HepG2 (cell line): ENCODE measurements around the gene ABCC10. TPM values are rescaled to one million over a fixed set of nuclear protein-coding genes. Genes with fewer than 3 reads are reported as not detected.

Experiments used
- ATAC-seq: fragments of 200-7000 bp; cut with Tn5 transposase; 3 replicates; pipeline ENCODE4 v1.9.1; 2020; ENCODE audit warnings: mild to moderate bottlenecking, moderate library complexity
- BruUV-seq: library from RNA; stranded (reverse); fragments of 400-500 nt; replicated peaks from 2 replicates; lab custom pipeline; 2021; lab: Mats Ljungman, UMichigan
- CTCF ChIA-PET: fragments of 300-600 bp; formaldehyde crosslinking; extraction: SDS; loops from one replicate; lab custom pipeline; 2021; ENCODE audit warnings: low total read pairs, inconsistent platforms, low intra/inter-chr PET ratio; lab: Yijun Ruan, JAX
- POLR2A ChIA-PET: fragments of 350-600 bp; sonication (Branson Sonifier 250); formaldehyde crosslinking; loops from one replicate; lab custom pipeline; 2020; ENCODE audit warnings: antibody characterized with exemption, inconsistent platforms; lab: Yijun Ruan, JAX
- DNase-seq: peaks from one replicate; pipeline ENCODE4 v3.0.0-alpha.2; 2015; ENCODE audit warnings: low spot score
- FAIRE-seq: peaks from 3 replicates; lab custom pipeline; 2011; peaks lifted over from hg19 to GRCh38; lab: Jason Lieb, UNC
- H2AFZ ChIP-seq: one replicate; pipeline ENCODE4 v1.6.1; 2011; ENCODE audit warnings: low read length, inconsistent platforms
- H3K27ac ChIP-seq: fragments of 300-600 bp; 3 replicates; pipeline ENCODE4 v1.8.0; 2011; ENCODE audit warnings: mixed run types, mild to moderate bottlenecking, mixed read lengths, low read length, inconsistent platforms; ENCODE audit not compliant: insufficient read depth; ENCODE audit errors: extremely low read length
- H3K27me3 ChIP-seq, 2 experiments: fragments of 200-600 bp in 1 of 2; 2 replicates in 1 of 2; 3 replicates in 1 of 2; pipeline versions ENCODE4 v1.6.0 to v1.8.0; 2011; ENCODE audit warnings: low read length in 2 of 2, mild to moderate bottlenecking in 2 of 2, moderate library complexity in 2 of 2, inconsistent platforms in 1 of 2; ENCODE audit not compliant: insufficient read depth in 2 of 2, control insufficient read depth in 1 of 2
- H3K36me3 ChIP-seq, 2 experiments: fragments of 200-600 bp in 1 of 2; replicated peaks in 1 of 2; 2 replicates in 1 of 2; 3 replicates in 1 of 2; pipeline versions ENCODE4 v1.5.1 to v1.8.0; 2011; ENCODE audit warnings: low read length in 2 of 2, inconsistent platforms in 1 of 2; ENCODE audit not compliant: insufficient read depth in 2 of 2, control insufficient read depth in 1 of 2
- H3K4me1 ChIP-seq: 2 replicates; pipeline ENCODE4 v1.5.1; 2012; ENCODE audit warnings: low read length, inconsistent platforms; ENCODE audit not compliant: insufficient read depth
- H3K4me2 ChIP-seq: 2 replicates; pipeline ENCODE4 v1.6.0; 2011; ENCODE audit warnings: low read depth, low read length, inconsistent platforms
- H3K4me3 ChIP-seq, 3 experiments: fragments of 200-600 bp in 1 of 3; sonication (generic), shearing (Covaris generic) in 1 of 3; replicated peaks in 1 of 3; 2 replicates each; pipeline ENCODE4 v1.5.1; 2011 to 2016; ENCODE audit warnings: low read length in 3 of 3, inconsistent platforms in 2 of 3, low read depth in 2 of 3, mild to moderate bottlenecking in 2 of 3, control low read depth in 1 of 3, mixed read lengths in 1 of 3; ENCODE audit not compliant: insufficient read depth in 1 of 3
- H3K79me2 ChIP-seq: one replicate; pipeline ENCODE4 v1.6.1; 2011; ENCODE audit warnings: low read length, inconsistent platforms; ENCODE audit not compliant: insufficient read depth
- H3K9ac ChIP-seq: 2 replicates; pipeline ENCODE4 v1.6.0; 2011; ENCODE audit warnings: mild to moderate bottlenecking, low read depth, low read length, inconsistent platforms; ENCODE audit not compliant: insufficient read depth
- H3K9me3 ChIP-seq: 2 replicates; pipeline ENCODE4 v1.5.1; 2012; ENCODE audit warnings: mild to moderate bottlenecking, low read length
- H4K20me1 ChIP-seq: 2 replicates; pipeline ENCODE4 v1.6.0; 2011; ENCODE audit warnings: inconsistent platforms, mild to moderate bottlenecking, low read length, moderate library complexity; ENCODE audit not compliant: insufficient read depth
- BHLHE40 ChIP-seq: IDR thresholded peaks from 2 replicates; pipeline ENCODE4 v1.6.1; 2011; ENCODE audit warnings: low read length, improper control_type of control experiment
- CTCF ChIP-seq: sonication (generic); formaldehyde crosslinking; IDR thresholded peaks from 2 replicates; pipeline ENCODE4 v1.5.0; 2020; ENCODE audit warnings: mild to moderate bottlenecking, missing genetic modification reagents, moderate library complexity
- KDM2A ChIP-seq: sonication (generic); formaldehyde crosslinking; IDR thresholded peaks from 2 replicates; pipeline ENCODE4 v1.4.0; 2020; ENCODE audit warnings: low read depth, missing genetic modification reagents, borderline replicate concordance
- STAG1 ChIP-seq: sonication (generic); formaldehyde crosslinking; IDR thresholded peaks from 2 replicates; pipeline ENCODE4 v1.4.0; 2020; ENCODE audit warnings: missing genetic modification reagents
- ZFP41 ChIP-seq: sonication (generic); formaldehyde crosslinking; IDR thresholded peaks from 2 replicates; pipeline ENCODE4 v1.4.0; 2020; ENCODE audit warnings: mild to moderate bottlenecking, missing genetic modification reagents, borderline replicate concordance
- ZNF362 ChIP-seq: sonication (generic); formaldehyde crosslinking; IDR thresholded peaks from 2 replicates; pipeline ENCODE4 v1.4.0; 2020; ENCODE audit warnings: missing genetic modification reagents, mild to moderate bottlenecking, borderline replicate concordance
- WGBS: methylation state at CpG from one replicate; pipeline ENCODE4 v1.1.6; 2017; ENCODE audit warnings: low lambda C conversion rate; 5-methylcytosine and 5-hydroxymethylcytosine counted together
- in situ Hi-C: cut with HindIII; loops from 2 replicates; pipeline ENCODE4 v1.10.0; 2017; ENCODE audit warnings: low pct_unique_long_range_greater_than_20kb; ENCODE audit not compliant: extremely low pct_ligation_motif_present
- intact Hi-C: fragments of 100-400 bp; cut with micrococcal nuclease; formaldehyde crosslinking; loops from one replicate; pipeline ENCODE4 v1.10.0; 2022; ENCODE audit not compliant: unreplicated experiment
- polyA plus RNA-seq, 8 experiments: library from polyadenylated mRNA; depleted of rRNA in 3 of 8; stranded (reverse) in 7 of 8; unstranded in 1 of 8; fragments of >200 nt; fragmentation: Illumina TruSeq in 4 of 8; extraction: Trizol in 4 of 8; gene quantifications; 2 replicates each; pipeline versions ENCODE4 v1.2.1 to v1.2.3, GENCODE V29; 2011 to 2016; ENCODE audit warnings: low read depth in 4 of 8, missing spikeins in 1 of 8, mixed read lengths in 1 of 8; ENCODE audit not compliant: insufficient read depth in 1 of 8
- total RNA-seq, 5 experiments: library from RNA; depleted of rRNA; stranded (reverse); fragments of >200 nt; fragmentation: Illumina TruSeq; extraction: Trizol; gene quantifications; 2 replicates each; pipeline ENCODE4 v1.2.3, GENCODE V29; 2016; ENCODE audit warnings: low read depth in 1 of 5
- TF ChIP-seq, protein P1 (sequence below): sonication (generic); formaldehyde crosslinking; IDR thresholded peaks from 2 replicates; pipeline ENCODE4 v1.4.0; 2020; ENCODE audit warnings: missing genetic modification reagents, mild to moderate bottlenecking, borderline replicate concordance

The ABCC10 gene
- total and polyA plus RNA-seq, 2 of the 13 experiments (the other 11 are each of a cell fraction or from before 2014, with no cell fraction given): 16.0 to 24.3 TPM

DNA sequence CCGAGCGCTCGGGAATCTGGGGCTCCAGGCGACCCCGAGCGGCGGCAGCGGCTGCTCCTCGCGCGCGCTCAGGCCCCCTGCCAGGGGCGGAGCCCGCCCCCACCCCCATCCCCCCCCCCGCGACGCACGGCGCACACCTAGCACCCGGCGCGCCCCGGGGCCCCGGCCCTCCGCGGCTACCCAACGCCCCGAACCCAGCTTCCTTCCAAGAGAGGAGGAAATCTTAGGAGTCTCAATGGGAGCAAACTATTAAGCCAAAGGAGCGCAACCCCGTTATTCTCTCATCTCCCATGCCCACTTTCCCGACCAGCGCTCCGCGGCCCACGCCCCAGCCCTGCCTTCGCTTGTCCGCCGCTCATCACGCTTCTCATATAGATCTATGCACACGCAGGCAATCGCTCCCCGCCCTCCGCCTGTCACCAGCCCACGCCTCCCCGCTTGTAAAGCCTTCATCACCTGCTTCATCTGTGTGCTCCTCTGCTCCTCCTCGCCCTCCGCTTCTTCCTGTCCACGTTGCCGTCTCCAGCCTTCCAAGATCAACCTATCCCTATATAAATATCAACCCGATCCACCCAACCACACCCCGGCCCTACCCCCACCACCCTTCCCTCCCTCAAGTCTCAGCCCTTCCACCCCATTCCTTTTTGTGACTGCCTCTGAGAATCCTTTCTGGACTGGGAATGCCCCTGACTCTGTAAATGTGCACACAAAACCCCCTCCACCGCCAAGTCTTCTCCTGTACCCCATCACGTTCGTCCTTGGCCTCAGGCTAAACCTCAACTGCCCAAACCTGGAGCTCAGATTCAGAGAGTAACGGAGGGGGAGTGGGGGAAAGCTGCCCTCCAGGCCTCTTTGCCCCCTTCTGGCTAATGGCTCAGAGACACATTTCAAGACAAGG, 28.4 kb downstream of the ABCC10 start, which contains the start of gene DLK2 (continued):
- TF ChIP-seq, protein P1, sequence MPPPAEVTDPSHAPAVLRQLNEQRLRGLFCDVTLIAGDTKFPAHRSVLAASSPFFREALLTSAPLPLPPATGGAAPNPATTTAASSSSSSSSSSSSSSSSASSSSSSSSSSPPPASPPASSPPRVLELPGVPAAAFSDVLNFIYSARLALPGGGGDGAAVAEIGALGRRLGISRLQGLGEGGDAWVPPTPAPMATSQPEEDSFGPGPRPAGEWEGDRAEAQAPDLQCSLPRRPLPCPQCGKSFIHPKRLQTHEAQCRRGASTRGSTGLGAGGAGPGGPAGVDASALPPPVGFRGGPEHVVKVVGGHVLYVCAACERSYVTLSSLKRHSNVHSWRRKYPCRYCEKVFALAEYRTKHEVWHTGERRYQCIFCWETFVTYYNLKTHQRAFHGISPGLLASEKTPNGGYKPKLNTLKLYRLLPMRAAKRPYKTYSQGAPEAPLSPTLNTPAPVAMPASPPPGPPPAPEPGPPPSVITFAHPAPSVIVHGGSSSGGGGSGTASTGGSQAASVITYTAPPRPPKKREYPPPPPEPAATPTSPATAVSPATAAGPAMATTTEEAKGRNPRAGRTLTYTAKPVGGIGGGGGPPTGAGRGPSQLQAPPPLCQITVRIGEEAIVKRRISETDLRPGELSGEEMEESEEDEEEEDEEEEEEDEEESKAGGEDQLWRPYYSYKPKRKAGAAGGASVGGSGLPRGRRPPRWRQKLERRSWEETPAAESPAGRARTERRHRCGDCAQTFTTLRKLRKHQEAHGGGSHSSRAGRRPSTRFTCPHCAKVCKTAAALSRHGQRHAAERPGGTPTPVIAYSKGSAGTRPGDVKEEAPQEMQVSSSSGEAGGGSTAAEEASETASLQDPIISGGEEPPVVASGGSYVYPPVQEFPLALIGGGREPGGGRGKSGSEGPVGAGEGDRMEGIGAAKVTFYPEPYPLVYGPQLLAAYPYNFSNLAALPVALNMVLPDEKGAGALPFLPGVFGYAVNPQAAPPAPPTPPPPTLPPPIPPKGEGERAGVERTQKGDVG (CRISPR knock-in tag): peak; percentile 61; the same call in 1 of the 2 replicates

- Histone ChIP-seq H3K9ac (no peak overlapping the region), H3K4me1 (peaks cover 26% of the 10 kb centered on the region), H3K79me2 (no peaks in the 10 kb centered on the region), H3K9me3 (no peaks in the 10 kb centered on the region), H3K4me2 (peak overlapping the region; percentile 100), H4K20me1 (no peaks in the 10 kb centered on the region), H3K27ac (no peak overlapping the region), H3K27me3 (peaks cover 0 to 5% of the 10 kb centered on the region in 2 experiments; a peak in 3 of 5 replicates), H3K4me3 (peak overlapping the region in 2 of 3 experiments; percentile 6 to 23; a peak in 2 of 6 replicates), H2AFZ (no peak overlapping the region), H3K36me3 (peaks cover 0 to 3% of the 10 kb centered on the region in 2 experiments; a peak in 2 of 5 replicates)
- no peak for DNase-seq
- FAIRE-seq: no peak
- CTCF ChIA-PET: interaction anchor here (1.0 kb wide), 1 partner anchor 49 kb away, joined by 3 read pairs; no protein-coding TSS in a partner anchor
- in situ Hi-C loops (loop anchor here (5.0 kb wide), 1 partner anchor 35 kb away; no protein-coding TSS in a partner anchor), intact Hi-C loops (no loop called here)
- BruUV-seq: no TSS peak
- POLR2A ChIA-PET: interaction anchor here (0.7 to 4.7 kb wide), 9 partner anchors 10 to 88 kb away, joined by 3 to 38 read pairs (median 6); partner anchors contain the start of genes ABCC10, TJAP1 and ZNF318
- no peak for ATAC-seq
- TF ChIP-seq ZFP41 (CRISPR knock-in tag) (no peak), CTCF (CRISPR knock-in tag) (peak; percentile 41), ZNF362 (peak; percentile 55; the same call in 1 of the 2 replicates), KDM2A (0 out of 2 replicates have a peak, but pooled peaks have one; percentile 28), STAG1 (0 out of 2 replicates have a peak, but pooled peaks have one; percentile 12), BHLHE40 (no peak)
- WGBS: 23% methylated on average over 9 of the region's 9 CpGs
These were observed 30.3 kb downstream of the ABCC10 start for GRCh38 chr6:43457643-43458042.
